Smooth muscle cell (in vitro differentiated cells): ENCODE measurements around the gene KLK10. TPM values are rescaled to one million over a fixed set of nuclear protein-coding genes. Genes with fewer than 3 reads are reported as not detected.

Source experiments
- DNase-seq: peaks from one replicate; lab custom pipeline; 2025; ENCODE audit not compliant: unreplicated experiment; lab: John Stamatoyannopoulos, UW
- H2AFZ ChIP-seq: fragments of 200-600 bp; sonication (generic); 2 replicates; pipeline ENCODE4 v1.6.0; 2016; ENCODE audit warnings: antibody characterized with exemption, low read depth, mild to moderate bottlenecking
- H3F3A ChIP-seq: fragments of 200-600 bp; sonication (generic); 2 replicates; pipeline ENCODE4 v1.6.0; 2017; ENCODE audit warnings: antibody characterized with exemption, low read depth
- H3K27ac ChIP-seq: fragments of 200-600 bp; sonication (generic); 2 replicates; pipeline ENCODE4 v1.5.1; 2016; ENCODE audit warnings: low read depth, mild to moderate bottlenecking
- H3K27me3 ChIP-seq: fragments of 200-600 bp; sonication (generic); 2 replicates; pipeline ENCODE4 v1.6.1; 2016; ENCODE audit warnings: low read depth, mild to moderate bottlenecking
- H3K36me3 ChIP-seq: fragments of 200-600 bp; sonication (generic); 2 replicates; pipeline ENCODE4 v1.5.1; 2016; ENCODE audit warnings: low read depth
- H3K4me1 ChIP-seq: fragments of 200-600 bp; sonication (generic); 2 replicates; pipeline ENCODE4 v1.5.1; 2016; ENCODE audit warnings: low read depth
- H3K4me2 ChIP-seq: fragments of 200-600 bp; sonication (generic); 2 replicates; pipeline ENCODE4 v1.6.0; 2016; ENCODE audit warnings: mild to moderate bottlenecking
- H3K4me3 ChIP-seq: fragments of 200-600 bp; sonication (generic); 2 replicates; pipeline ENCODE4 v1.5.1; 2016; ENCODE audit warnings: mild to moderate bottlenecking
- H3K79me2 ChIP-seq: fragments of 200-600 bp; sonication (generic); 2 replicates; pipeline ENCODE4 v1.6.0; 2016; ENCODE audit warnings: low read depth, mild to moderate bottlenecking
- H3K9ac ChIP-seq: fragments of 200-600 bp; sonication (generic); 2 replicates; pipeline ENCODE4 v1.6.0; 2016; ENCODE audit warnings: low read depth
- H3K9me3 ChIP-seq: fragments of 200-600 bp; sonication (generic); replicated peaks from 2 replicates; pipeline ENCODE4 v1.5.1; 2016; ENCODE audit warnings: low read depth
- H4K20me1 ChIP-seq: fragments of 200-600 bp; sonication (generic); 2 replicates; pipeline ENCODE4 v1.6.0; 2016; ENCODE audit warnings: low read depth
- CTCF ChIP-seq: fragments of 200-600 bp; sonication (generic); IDR thresholded peaks from 2 replicates; pipeline ENCODE4 v1.5.1; 2017; ENCODE audit warnings: borderline replicate concordance, mild to moderate bottlenecking, antibody characterized with exemption; ENCODE audit not compliant: insufficient read depth, poor library complexity, severe bottlenecking
- WGBS: methylation state at CpG from one replicate; pipeline ENCODE4 v1.1.7; 2016; ENCODE audit warnings: low lambda C conversion rate; 5-methylcytosine and 5-hydroxymethylcytosine counted together
- polyA plus RNA-seq: library from polyadenylated mRNA; unstranded; fragments of >200 nt; fragmentation: Nextera tagmentation; extraction: Ambion mirVana; gene quantifications from 2 replicates; pipeline ENCODE4 v1.2.1, GENCODE V29; 2016
- total RNA-seq: library from RNA; depleted of rRNA; stranded (reverse); fragments of >200 nt; gene quantifications from 2 replicates; pipeline ENCODE4 v1.2.3, GENCODE V29; 2014

The KLK10 gene
- total and polyA plus RNA-seq, 2 experiments from 2014 or later = 3.6 to 8.5 TPM

GRCh38 chr19:51016798-51017683, 2.5 kb downstream of the KLK10 start:
- Histone ChIP-seq H3K4me2 (peak overlapping the region; percentile 83), H3F3A (no peaks in the 10 kb centered on the region), H3K27me3 (peaks cover 60% of the 10 kb centered on the region), H3K4me1 (peaks cover 14% of the 10 kb centered on the region), H3K79me2 (no peaks in the 10 kb centered on the region), H3K4me3 (peak overlapping the region; percentile 46), H2AFZ (peak overlapping the region; percentile 54), H4K20me1 (no peaks in the 10 kb centered on the region), H3K36me3 (no peaks in the 10 kb centered on the region), H3K9ac (no peak overlapping the region), H3K9me3 (no peaks in the 10 kb centered on the region), H3K27ac (no peak overlapping the region)
- 4% methylated on average over 62 of the region's 68 CpGs for WGBS
- peak; percentile 52 for TF ChIP-seq CTCF
- DNase-seq = no peak

GRCh38 chr19:51015691-51016267, 3.7 kb downstream of the KLK10 start:
- no peaks in the 10 kb centered on the region for H3K36me3 ChIP-seq
- no peak overlapping the region for H3K4me3 ChIP-seq
- no peaks in the 10 kb centered on the region for H3F3A ChIP-seq
- 90% methylated on average over 19 of the region's 19 CpGs for WGBS
- H3K27me3 ChIP-seq = peaks cover 60% of the 10 kb centered on the region
- H3K9ac ChIP-seq = no peak overlapping the region
- no peaks in the 10 kb centered on the region for H4K20me1 ChIP-seq
- no peaks in the 10 kb centered on the region for H3K79me2 ChIP-seq
- H3K27ac ChIP-seq = no peak overlapping the region
- peaks cover 11% of the 10 kb centered on the region for H3K4me1 ChIP-seq
- H3K4me2 ChIP-seq = no peak overlapping the region
- no peak overlapping the region for H2AFZ ChIP-seq
- DNase-seq = no peak
- H3K9me3 ChIP-seq = no peaks in the 10 kb centered on the region
- TF ChIP-seq CTCF = no peak

GRCh38 chr19:51014242-51014641, 5.3 kb downstream of the KLK10 start:
- no peak for DNase-seq
- H4K20me1 ChIP-seq = no peaks in the 10 kb centered on the region
- no peaks in the 10 kb centered on the region for H3F3A ChIP-seq
- H3K79me2 ChIP-seq = no peaks in the 10 kb centered on the region
- H3K4me2 ChIP-seq = no peak overlapping the region
- no peak overlapping the region for H3K4me3 ChIP-seq
- H2AFZ ChIP-seq = no peak overlapping the region
- peaks cover 54% of the 10 kb centered on the region for H3K27me3 ChIP-seq
- no peak overlapping the region for H3K9ac ChIP-seq
- no peaks in the 10 kb centered on the region for H3K9me3 ChIP-seq
- no peaks in the 10 kb centered on the region for H3K36me3 ChIP-seq
- TF ChIP-seq CTCF = no peak
- WGBS = 83% methylated on average over 6 of the region's 6 CpGs
- peaks cover 10% of the 10 kb centered on the region for H3K4me1 ChIP-seq
- no peak overlapping the region for H3K27ac ChIP-seq
